Measurements from ENCODE around the gene P2RX5. TPM values are rescaled to one million over a fixed set of nuclear protein-coding genes. Genes with fewer than 3 reads are reported as not detected.

The P2RX5 gene
- total RNA-seq, 1 donor from 2014 or later, result 0.53 TPM

DNA sequence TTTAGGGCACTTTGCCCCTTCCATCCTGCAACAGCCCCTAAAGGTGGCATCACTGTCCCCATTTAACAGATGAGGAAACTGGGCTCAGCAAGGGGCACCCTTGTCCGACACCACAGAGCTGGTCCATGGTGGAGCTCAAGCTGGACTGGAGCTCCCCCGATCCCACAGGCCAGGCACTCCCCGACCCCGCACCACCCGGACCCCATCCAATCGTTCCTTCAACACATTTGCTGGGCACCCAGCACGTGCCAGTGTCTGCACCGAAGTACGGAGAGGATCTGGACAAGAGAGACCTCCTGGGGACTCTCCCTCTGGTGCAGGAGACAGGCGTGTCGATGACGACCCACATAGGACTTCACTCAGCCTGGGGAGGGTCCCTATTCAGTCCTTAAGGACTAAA is 13.9 kb downstream of the P2RX5 start:
- Histone ChIP-seq H3K36me3 (ENCODE audit: control insufficient read depth, insufficient read depth, low read length) (no peaks in the 10 kb centered on the region), H3K27me3 (ENCODE audit: control insufficient read depth, insufficient read depth, low read length) (peaks cover 3% of the 10 kb centered on the region), H3K4me3 (ENCODE audit: low read depth, low read length) (no peak overlapping the region)
- no peak for FAIRE-seq
- TF ChIP-seq, protein P1, sequence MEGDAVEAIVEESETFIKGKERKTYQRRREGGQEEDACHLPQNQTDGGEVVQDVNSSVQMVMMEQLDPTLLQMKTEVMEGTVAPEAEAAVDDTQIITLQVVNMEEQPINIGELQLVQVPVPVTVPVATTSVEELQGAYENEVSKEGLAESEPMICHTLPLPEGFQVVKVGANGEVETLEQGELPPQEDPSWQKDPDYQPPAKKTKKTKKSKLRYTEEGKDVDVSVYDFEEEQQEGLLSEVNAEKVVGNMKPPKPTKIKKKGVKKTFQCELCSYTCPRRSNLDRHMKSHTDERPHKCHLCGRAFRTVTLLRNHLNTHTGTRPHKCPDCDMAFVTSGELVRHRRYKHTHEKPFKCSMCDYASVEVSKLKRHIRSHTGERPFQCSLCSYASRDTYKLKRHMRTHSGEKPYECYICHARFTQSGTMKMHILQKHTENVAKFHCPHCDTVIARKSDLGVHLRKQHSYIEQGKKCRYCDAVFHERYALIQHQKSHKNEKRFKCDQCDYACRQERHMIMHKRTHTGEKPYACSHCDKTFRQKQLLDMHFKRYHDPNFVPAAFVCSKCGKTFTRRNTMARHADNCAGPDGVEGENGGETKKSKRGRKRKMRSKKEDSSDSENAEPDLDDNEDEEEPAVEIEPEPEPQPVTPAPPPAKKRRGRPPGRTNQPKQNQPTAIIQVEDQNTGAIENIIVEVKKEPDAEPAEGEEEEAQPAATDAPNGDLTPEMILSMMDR (IDR thresholded peaks at IDR 0.05; ENCODE audit: insufficient read depth, low read length, severe bottlenecking), result no peak
- no peak for DNase-seq (ENCODE audit: low read depth)

GRCh38 chr17:3681565-3681964 is 14.4 kb downstream of the P2RX5 start:
- FAIRE-seq (no peak), DNase-seq (ENCODE audit: low read depth) (no peak)
- Histone ChIP-seq H3K4me3 (ENCODE audit: low read depth, low read length) (no peak overlapping the region), H3K36me3 (ENCODE audit: control insufficient read depth, insufficient read depth, low read length) (no peaks in the 10 kb centered on the region), H3K27me3 (ENCODE audit: control insufficient read depth, insufficient read depth, low read length) (peaks cover 3% of the 10 kb centered on the region)
- TF ChIP-seq, protein P1 (IDR thresholded peaks at IDR 0.05; ENCODE audit: insufficient read depth, low read length, severe bottlenecking), result no peak

- H3K4me3 ChIP-seq (ENCODE audit: low read depth, low read length), result no peak overlapping the region
- FAIRE-seq (no peak), DNase-seq (ENCODE audit: low read depth) (no peak)
- H3K27me3 ChIP-seq (ENCODE audit: control insufficient read depth, insufficient read depth, low read length), result peaks cover 3% of the 10 kb centered on the region
- TF ChIP-seq, protein P1 (IDR thresholded peaks at IDR 0.05; ENCODE audit: insufficient read depth, low read length, severe bottlenecking), result no peak
- H3K36me3 ChIP-seq (ENCODE audit: control insufficient read depth, insufficient read depth, low read length), result no peaks in the 10 kb centered on the region
Observed at GRCh38 chr17:3681057-3681456, 14.9 kb downstream of the P2RX5 start.

DNA sequence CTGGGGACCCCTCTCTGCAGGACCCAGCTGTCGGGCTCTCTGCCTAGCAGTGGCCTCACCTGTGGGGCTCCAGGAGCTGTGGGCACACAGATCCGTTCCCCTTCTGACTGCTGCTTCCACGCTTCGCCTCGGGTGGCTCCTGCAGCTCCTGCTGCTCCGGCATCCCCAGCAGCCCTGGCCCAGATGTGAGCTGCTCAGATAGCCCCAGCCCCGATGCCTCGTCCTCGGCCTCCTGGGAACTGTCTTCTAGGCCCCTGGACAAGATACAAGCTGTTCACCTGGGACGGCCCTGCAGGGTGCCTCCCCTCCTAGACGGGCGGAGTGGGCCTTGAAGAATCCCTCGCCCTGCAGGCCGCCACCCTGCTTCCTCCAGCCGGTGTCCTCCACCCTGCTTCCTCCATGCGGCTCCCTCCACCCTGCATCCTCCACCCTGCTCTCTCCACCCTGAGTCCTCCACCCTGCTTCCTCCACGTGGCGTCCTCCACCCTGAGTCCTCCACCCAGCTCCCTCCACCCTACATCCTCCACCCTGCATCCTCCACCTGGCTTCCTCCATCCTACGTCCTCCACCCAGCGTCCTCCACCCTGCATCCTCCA is 16.3 kb downstream of the P2RX5 start:
- FAIRE-seq (no peak), DNase-seq (ENCODE audit: low read depth) (no peak)
- H3K27me3 ChIP-seq (ENCODE audit: control insufficient read depth, insufficient read depth, low read length), result no peaks in the 10 kb centered on the region
- no peak overlapping the region for H3K4me3 ChIP-seq (ENCODE audit: low read depth, low read length)
- H3K36me3 ChIP-seq (ENCODE audit: control insufficient read depth, insufficient read depth, low read length), result no peaks in the 10 kb centered on the region
- TF ChIP-seq, protein P1 (IDR thresholded peaks at IDR 0.05; ENCODE audit: insufficient read depth, low read length, severe bottlenecking), result no peak

DNA sequence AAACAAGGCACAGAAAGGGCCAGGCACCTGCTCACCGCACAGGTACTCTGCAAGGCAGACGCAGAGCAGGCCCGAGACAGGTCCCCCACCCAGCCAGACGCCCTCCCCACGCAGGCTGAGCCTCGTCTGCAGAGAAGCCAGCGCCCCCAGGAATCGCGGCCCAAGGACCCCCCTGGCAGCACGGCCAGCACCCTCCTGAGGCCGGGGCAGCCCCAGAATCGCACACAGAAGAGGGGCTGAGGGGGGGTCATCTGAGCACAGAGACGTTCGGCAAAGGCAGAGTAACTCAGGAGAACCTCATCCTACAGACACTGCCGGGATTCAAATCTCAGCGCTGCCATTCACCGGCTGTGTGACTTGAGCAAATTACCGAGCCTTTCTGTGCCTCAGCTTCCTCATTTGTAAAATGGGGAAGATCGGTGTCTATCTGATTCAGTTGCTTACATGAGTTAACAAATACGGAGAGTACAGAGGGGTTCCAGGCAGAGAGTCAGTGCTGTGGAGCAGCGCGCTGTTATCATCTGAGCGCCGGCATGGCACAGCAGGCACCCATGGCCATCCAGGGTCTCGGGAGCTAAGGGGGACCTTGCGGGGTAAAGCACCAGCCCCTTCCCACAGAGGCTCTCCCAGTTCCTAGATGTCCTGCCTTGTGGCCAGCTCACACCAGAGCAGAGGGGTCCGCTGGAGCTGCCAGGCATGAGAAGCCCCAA is 17.0 kb downstream of the P2RX5 start:
- H3K36me3 ChIP-seq (ENCODE audit: control insufficient read depth, insufficient read depth, low read length), result no peaks in the 10 kb centered on the region
- TF ChIP-seq, protein P1 (IDR thresholded peaks at IDR 0.05; ENCODE audit: insufficient read depth, low read length, severe bottlenecking), result no peak
- DNase-seq (ENCODE audit: low read depth), result no peak
- FAIRE-seq, result no peak
- no peaks in the 10 kb centered on the region for H3K27me3 ChIP-seq (ENCODE audit: control insufficient read depth, insufficient read depth, low read length)
- no peak overlapping the region for H3K4me3 ChIP-seq (ENCODE audit: low read depth, low read length)

Measured in bronchial epithelial cell (primary cell).